ENCODE measurements around the gene EXOC2. TPM values are rescaled to one million over a fixed set of nuclear protein-coding genes. Genes with fewer than 3 reads are reported as not detected.
A peak's percentile ranks its signal among the peaks of the same experiment; 100 is the strongest.

EXOC2 gene
- total RNA-seq, 1 experiment from 2014 or later: 24.5 TPM

- TF ChIP-seq ZNF274 (IDR thresholded peaks at IDR 0.05; ENCODE audit: low read depth, low read length) (no peak), CBX3 (IDR thresholded peaks at IDR 0.05; ENCODE audit: low read depth) (no peak)
These were observed 10.6 kb upstream of the EXOC2 start (continued) for GRCh38 chr6:703552-703951.

GRCh38 chr6:701700-702479, 9.0 kb upstream of the EXOC2 start:
- TF ChIP-seq EZH2phosphoT487 (IDR thresholded peaks at IDR 0.05; ENCODE audit: borderline replicate concordance) (no peak), CTCF (IDR thresholded peaks at IDR 0.05 in 2 of 3, conservative IDR thresholded peaks at IDR 0.05 in 1 of 3; ENCODE audit: borderline replicate concordance in 1 of 3, insufficient read depth in 1 of 3, low read depth in 2 of 3, low read length in 2 of 3) (peak in 2 of 3 experiments; percentile 20 to 40; a peak in 2 of 6 replicates)
- RAD21 ChIA-PET (ENCODE audit: low non-redundant PET in 1 of 2, low total read pairs in 2 of 2, uncharacterized antibody in 2 of 2, unreplicated experiment in 2 of 2): no interaction called here
- 0 out of 2 replicates have a peak, but pooled peaks have one; percentile 30 for ATAC-seq

More at GRCh38 chr6:701700-702479, 9.0 kb upstream of the EXOC2 start:
- H3K36me3 ChIP-seq (ENCODE audit: control insufficient read depth in 1 of 2, insufficient read depth in 2 of 2, low read length in 2 of 2): no peaks in the 10 kb centered on the region
- no peaks in the 10 kb centered on the region for H3K9me3 ChIP-seq (ENCODE audit: control insufficient read depth in 1 of 2, insufficient read depth in 1 of 2, low read depth in 1 of 2, low read length in 2 of 2)
- POLR2A ChIA-PET: no interaction called here
- intact Hi-C loops (cut with micrococcal nuclease): no loop called here
- CTCF ChIA-PET: interaction anchor here (1.1 to 1.3 kb wide), 2 partner anchors 109 to 112 kb away, joined by 3 read pairs; no protein-coding TSS in a partner anchor
- no peak overlapping the region for H3K4me2 ChIP-seq (ENCODE audit: low read length)
- BruUV-seq (replicated peaks): no TSS peak
- no peak overlapping the region for H3K27ac ChIP-seq (ENCODE audit: low read depth, low read length)
- DNase-seq (ENCODE audit: low read depth, low spot score): no peak
- no peak overlapping the region for H3K9ac ChIP-seq (ENCODE audit: low read length)
- no peaks in the 10 kb centered on the region for H3K79me2 ChIP-seq (ENCODE audit: insufficient read depth, low read length)
- H3K9me2 ChIP-seq (ENCODE audit: insufficient read depth): no peaks in the 10 kb centered on the region
- H3K4me3 ChIP-seq (replicated peaks in 1 of 2; ENCODE audit: low read depth in 1 of 2, low read length in 2 of 2): no peak overlapping the region
- H4K20me1 ChIP-seq (ENCODE audit: insufficient read depth): no peaks in the 10 kb centered on the region; the same call in 1 of the 2 replicates
- H3K4me1 ChIP-seq (ENCODE audit: control insufficient read depth in 1 of 2, insufficient read depth in 2 of 2, low read length in 2 of 2): no peaks in the 10 kb centered on the region
- H2AFZ ChIP-seq (ENCODE audit: low read depth, low read length, poor library complexity, severe bottlenecking): no peak overlapping the region
- peaks cover 22% of the 10 kb centered on the region for H3K27me3 ChIP-seq (ENCODE audit: insufficient read depth, low read length)

All from HCT116 (cell line).